ENCODE results near the gene CDK18. TPM values are rescaled to one million over a fixed set of nuclear protein-coding genes. Genes with fewer than 3 reads are reported as not detected.

Gene CDK18
- total and polyA plus RNA-seq, 10 of the 15 experiments (the other 5 are each of a cell fraction or from before 2014, with no cell fraction given) = 0.13 to 4.4 (median 0.52) TPM; not detected in 2

DNA sequence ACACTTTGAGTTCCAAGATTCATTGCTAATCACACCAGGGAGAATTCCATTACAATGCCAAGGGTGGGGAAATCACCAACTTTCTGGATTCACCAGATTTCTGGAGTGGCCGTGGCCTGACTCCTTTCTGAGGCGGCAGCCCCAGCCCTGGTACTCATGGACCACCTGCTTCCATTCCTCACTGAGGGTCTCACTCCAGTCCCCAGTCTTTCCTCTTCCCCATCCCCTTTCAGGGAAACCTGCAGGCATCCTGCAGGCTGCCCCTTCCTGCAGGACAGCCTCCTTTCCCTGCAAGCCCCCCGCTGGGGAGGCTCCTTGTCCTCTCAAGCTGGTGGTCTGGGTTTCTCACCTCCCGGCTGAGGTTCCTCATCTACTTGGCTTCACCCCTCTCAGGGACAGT is 12.7 kb upstream of the CDK18 start:
- H3K9me3 ChIP-seq (replicated peaks; ENCODE audit: control insufficient read depth, insufficient read depth, low read length) = no peaks in the 10 kb centered on the region
- H3K36me3 ChIP-seq (ENCODE audit: control insufficient read depth in 2 of 2, insufficient read depth in 2 of 2, low read length in 1 of 2) = no peaks in the 10 kb centered on the region
- no peak overlapping the region for H3K4me3 ChIP-seq
- H3K27ac ChIP-seq (ENCODE audit: control insufficient read depth, insufficient read depth) = no peak overlapping the region
- H3K4me2 ChIP-seq (ENCODE audit: control insufficient read depth, insufficient read depth) = no peak overlapping the region
- TF ChIP-seq PML (IDR thresholded peaks at IDR 0.05; ENCODE audit: low read length) = no peak
- CTCF ChIA-PET = interaction anchor here (2.9 to 22.4 kb wide), 4 partner anchors 25 to 165 kb away, joined by 11 to 891 read pairs (median 62); partner anchors contain the start of gene CDK18
- H2AFZ ChIP-seq (ENCODE audit: control insufficient read depth, low read depth, low read length) = no peak overlapping the region
- peaks cover 4 to 5% of the 10 kb centered on the region in 2 experiments; a peak in 3 of 4 replicates for H3K27me3 ChIP-seq (replicated peaks in 1 of 2; ENCODE audit: control insufficient read depth in 2 of 2, insufficient read depth in 2 of 2, low read length in 1 of 2)
- RAD21 ChIA-PET (ENCODE audit: unreplicated experiment) = interaction anchor here (1.9 to 11.2 kb wide), 3 partner anchors 32 to 164 kb away, joined by 4 to 342 read pairs (median 5); no protein-coding TSS in a partner anchor
- H3K9ac ChIP-seq (ENCODE audit: control insufficient read depth, insufficient read depth, low read length) = no peak overlapping the region
- H3K4me1 ChIP-seq (ENCODE audit: control insufficient read depth, insufficient read depth, low read length) = no peaks in the 10 kb centered on the region
- POLR2A ChIA-PET = no interaction called here
- SMC1A ChIA-PET (ENCODE audit: uncharacterized antibody, unreplicated experiment) = interaction anchor here (0.9 to 17.0 kb wide), 4 partner anchors 14 to 166 kb away, joined by 3 to 319 read pairs (median 4); no protein-coding TSS in a partner anchor
- H4K20me1 ChIP-seq (ENCODE audit: control insufficient read depth, insufficient read depth) = no peaks in the 10 kb centered on the region
- ATAC-seq (no peak), FAIRE-seq (no peak), DNase-seq (ENCODE audit: low read depth, low spot score) (no peak)
- in situ Hi-C loops (cut with MboI) (no loop called here), intact Hi-C loops (cut with micrococcal nuclease; ENCODE audit: unreplicated experiment) (no loop called here)
- BruUV-seq (replicated peaks) = no TSS peak
- WGBS (ENCODE audit: insufficient coverage, insufficient replicate concordance, low lambda C conversion rate, missing lambda C conversion rate) = 13% methylated on average over 3 of the region's 4 CpGs
- H3K79me2 ChIP-seq (ENCODE audit: control insufficient read depth, insufficient read depth, low read length) = no peaks in the 10 kb centered on the region

- no peaks in the 10 kb centered on the region for H3K79me2 ChIP-seq (ENCODE audit: control insufficient read depth, insufficient read depth, low read length)
- no peaks in the 10 kb centered on the region for H4K20me1 ChIP-seq (ENCODE audit: control insufficient read depth, insufficient read depth)
- in situ Hi-C loops (cut with MboI) (no loop called here), intact Hi-C loops (cut with micrococcal nuclease; ENCODE audit: unreplicated experiment) (no loop called here)
- BruUV-seq (replicated peaks) = no TSS peak
- H2AFZ ChIP-seq (ENCODE audit: control insufficient read depth, low read depth, low read length) = no peak overlapping the region
- ATAC-seq (no peak), DNase-seq (ENCODE audit: low read depth, low spot score) (no peak), FAIRE-seq (no peak)
- no peak overlapping the region for H3K4me2 ChIP-seq (ENCODE audit: control insufficient read depth, insufficient read depth)
- peaks cover 4 to 5% of the 10 kb centered on the region in 2 experiments; a peak in 3 of 4 replicates for H3K27me3 ChIP-seq (replicated peaks in 1 of 2; ENCODE audit: control insufficient read depth in 2 of 2, insufficient read depth in 2 of 2, low read length in 1 of 2)
- no peak overlapping the region for H3K9ac ChIP-seq (ENCODE audit: control insufficient read depth, insufficient read depth, low read length)
- ChIA-PET SMC1A (ENCODE audit: uncharacterized antibody, unreplicated experiment) (interaction anchor here (0.9 to 17.0 kb wide), 5 partner anchors 10 to 165 kb away, joined by 3 to 319 read pairs (median 6); no protein-coding TSS in a partner anchor), POLR2A (no interaction called here), CTCF (interaction anchor here (1.0 to 22.4 kb wide), 7 partner anchors 8 to 165 kb away, joined by 3 to 891 read pairs (median 11); partner anchors contain the start of gene CDK18), RAD21 (ENCODE audit: unreplicated experiment) (interaction anchor here (1.1 to 11.2 kb wide), 4 partner anchors 32 to 219 kb away, joined by 4 to 342 read pairs (median 4); no protein-coding TSS in a partner anchor)
- H3K4me3 ChIP-seq = no peak overlapping the region
- 29% methylated on average over 2 of the region's 2 CpGs for WGBS (ENCODE audit: insufficient coverage, insufficient replicate concordance, low lambda C conversion rate, missing lambda C conversion rate)
- H3K4me1 ChIP-seq (ENCODE audit: control insufficient read depth, insufficient read depth, low read length) = no peaks in the 10 kb centered on the region
- H3K27ac ChIP-seq (ENCODE audit: control insufficient read depth, insufficient read depth) = no peak overlapping the region
- no peaks in the 10 kb centered on the region for H3K9me3 ChIP-seq (replicated peaks; ENCODE audit: control insufficient read depth, insufficient read depth, low read length)
- no peaks in the 10 kb centered on the region for H3K36me3 ChIP-seq (ENCODE audit: control insufficient read depth in 2 of 2, insufficient read depth in 2 of 2, low read length in 1 of 2)
- no peak for TF ChIP-seq NR2F1 (conservative IDR thresholded peaks at IDR 0.05)
- TF ChIP-seq, protein P1, sequence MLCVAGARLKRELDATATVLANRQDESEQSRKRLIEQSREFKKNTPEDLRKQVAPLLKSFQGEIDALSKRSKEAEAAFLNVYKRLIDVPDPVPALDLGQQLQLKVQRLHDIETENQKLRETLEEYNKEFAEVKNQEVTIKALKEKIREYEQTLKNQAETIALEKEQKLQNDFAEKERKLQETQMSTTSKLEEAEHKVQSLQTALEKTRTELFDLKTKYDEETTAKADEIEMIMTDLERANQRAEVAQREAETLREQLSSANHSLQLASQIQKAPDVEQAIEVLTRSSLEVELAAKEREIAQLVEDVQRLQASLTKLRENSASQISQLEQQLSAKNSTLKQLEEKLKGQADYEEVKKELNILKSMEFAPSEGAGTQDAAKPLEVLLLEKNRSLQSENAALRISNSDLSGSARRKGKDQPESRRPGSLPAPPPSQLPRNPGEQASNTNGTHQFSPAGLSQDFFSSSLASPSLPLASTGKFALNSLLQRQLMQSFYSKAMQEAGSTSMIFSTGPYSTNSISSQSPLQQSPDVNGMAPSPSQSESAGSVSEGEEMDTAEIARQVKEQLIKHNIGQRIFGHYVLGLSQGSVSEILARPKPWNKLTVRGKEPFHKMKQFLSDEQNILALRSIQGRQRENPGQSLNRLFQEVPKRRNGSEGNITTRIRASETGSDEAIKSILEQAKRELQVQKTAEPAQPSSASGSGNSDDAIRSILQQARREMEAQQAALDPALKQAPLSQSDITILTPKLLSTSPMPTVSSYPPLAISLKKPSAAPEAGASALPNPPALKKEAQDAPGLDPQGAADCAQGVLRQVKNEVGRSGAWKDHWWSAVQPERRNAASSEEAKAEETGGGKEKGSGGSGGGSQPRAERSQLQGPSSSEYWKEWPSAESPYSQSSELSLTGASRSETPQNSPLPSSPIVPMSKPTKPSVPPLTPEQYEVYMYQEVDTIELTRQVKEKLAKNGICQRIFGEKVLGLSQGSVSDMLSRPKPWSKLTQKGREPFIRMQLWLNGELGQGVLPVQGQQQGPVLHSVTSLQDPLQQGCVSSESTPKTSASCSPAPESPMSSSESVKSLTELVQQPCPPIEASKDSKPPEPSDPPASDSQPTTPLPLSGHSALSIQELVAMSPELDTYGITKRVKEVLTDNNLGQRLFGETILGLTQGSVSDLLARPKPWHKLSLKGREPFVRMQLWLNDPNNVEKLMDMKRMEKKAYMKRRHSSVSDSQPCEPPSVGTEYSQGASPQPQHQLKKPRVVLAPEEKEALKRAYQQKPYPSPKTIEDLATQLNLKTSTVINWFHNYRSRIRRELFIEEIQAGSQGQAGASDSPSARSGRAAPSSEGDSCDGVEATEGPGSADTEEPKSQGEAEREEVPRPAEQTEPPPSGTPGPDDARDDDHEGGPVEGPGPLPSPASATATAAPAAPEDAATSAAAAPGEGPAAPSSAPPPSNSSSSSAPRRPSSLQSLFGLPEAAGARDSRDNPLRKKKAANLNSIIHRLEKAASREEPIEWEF (IDR thresholded peaks at IDR 0.05; ENCODE audit: insufficient replicate concordance, low read depth, low read length) = no peak
- no peak for TF ChIP-seq NFIC (IDR thresholded peaks at IDR 0.05; ENCODE audit: low read depth, low read length)
- no peak for TF ChIP-seq CBX3 (IDR thresholded peaks at IDR 0.05; ENCODE audit: borderline replicate concordance, low read depth)
- no peak for TF ChIP-seq HDGF (IDR thresholded peaks at IDR 0.05)
- TF ChIP-seq TBL1XR1 (IDR thresholded peaks at IDR 0.05; ENCODE audit: low read depth, low read length) = no peak
- TF ChIP-seq SUZ12 (IDR thresholded peaks at IDR 0.05; ENCODE audit: unreplicated experiment) = no peak
- no peak for TF ChIP-seq RUNX3 (IDR thresholded peaks at IDR 0.05; ENCODE audit: low read length)
- TF ChIP-seq CREM (IDR thresholded peaks at IDR 0.05; ENCODE audit: low read depth) = no peak
Observed at GRCh38 chr1:205492201-205492667, 12.2 kb upstream of the CDK18 start.

Measured in GM12878 (cell line).